Kidney epithelial cell (primary cell): ENCODE measurements around the gene PRUNE2. TPM values are rescaled to one million over a fixed set of nuclear protein-coding genes. Genes with fewer than 3 reads are reported as not detected.
"Not testable (repeated sequence)": the region's sequence is repeated elsewhere in the genome, so short reads cannot be mapped to it uniquely, and the experiment has no call there.

Experiments used
- DNase-seq: peaks from one replicate; pipeline ENCODE4 v3.0.0-alpha.2; 2010; ENCODE audit warnings: low read depth
- H3K27me3 ChIP-seq: 2 replicates; pipeline ENCODE4 v1.6.0; 2011; ENCODE audit warnings: low read length; ENCODE audit not compliant: control insufficient read depth, insufficient read depth
- H3K36me3 ChIP-seq: 2 replicates; pipeline ENCODE4 v1.5.1; 2011; ENCODE audit warnings: low read length; ENCODE audit not compliant: control insufficient read depth, insufficient read depth
- H3K4me3 ChIP-seq: 2 replicates; pipeline ENCODE4 v1.5.1; 2011; ENCODE audit warnings: low read depth, mild to moderate bottlenecking, control low read depth, low read length
- total RNA-seq: library from RNA; depleted of rRNA; stranded (reverse); fragments of >200 nt; gene quantifications from 2 replicates; pipeline ENCODE4 v1.2.3, GENCODE V29; 2015
- TF ChIP-seq, protein P1 (sequence below): IDR thresholded peaks from 2 replicates; pipeline ENCODE4 v1.5.1; 2011; ENCODE audit warnings: mild to moderate bottlenecking, moderate library complexity, low read length, control low read depth, inconsistent platforms; ENCODE audit not compliant: insufficient read depth, poor library complexity, severe bottlenecking

Gene PRUNE2
- total RNA-seq, 1 donor from 2014 or later, result 1.0 TPM

DNA sequence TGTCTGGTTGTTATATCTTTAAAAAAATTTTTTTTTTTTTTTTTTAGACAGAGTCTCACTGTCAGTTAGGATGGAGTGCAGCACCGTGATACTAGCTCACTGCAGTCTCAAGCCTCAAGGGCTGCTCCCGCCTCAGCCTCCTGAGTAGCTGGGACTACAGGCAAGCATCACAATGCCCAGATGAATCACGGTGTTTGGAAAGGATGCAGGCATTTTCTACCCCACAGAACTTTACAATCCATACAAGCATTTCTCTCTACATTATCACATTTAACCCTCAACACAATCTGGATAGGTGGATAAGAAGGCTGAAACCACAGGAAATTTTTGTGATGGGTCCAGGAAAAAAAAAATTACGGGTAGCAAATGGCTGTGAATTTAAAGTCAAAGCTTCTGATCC, 147.4 kb downstream of the PRUNE2 start:
- no peak for DNase-seq

GRCh38 chr9:76756941-76757673, 148.8 kb downstream of the PRUNE2 start:
- Histone ChIP-seq H3K27me3 (no peaks in the 10 kb centered on the region), H3K4me3 (no peak overlapping the region), H3K36me3 (no peaks in the 10 kb centered on the region)
- TF ChIP-seq, protein P1, sequence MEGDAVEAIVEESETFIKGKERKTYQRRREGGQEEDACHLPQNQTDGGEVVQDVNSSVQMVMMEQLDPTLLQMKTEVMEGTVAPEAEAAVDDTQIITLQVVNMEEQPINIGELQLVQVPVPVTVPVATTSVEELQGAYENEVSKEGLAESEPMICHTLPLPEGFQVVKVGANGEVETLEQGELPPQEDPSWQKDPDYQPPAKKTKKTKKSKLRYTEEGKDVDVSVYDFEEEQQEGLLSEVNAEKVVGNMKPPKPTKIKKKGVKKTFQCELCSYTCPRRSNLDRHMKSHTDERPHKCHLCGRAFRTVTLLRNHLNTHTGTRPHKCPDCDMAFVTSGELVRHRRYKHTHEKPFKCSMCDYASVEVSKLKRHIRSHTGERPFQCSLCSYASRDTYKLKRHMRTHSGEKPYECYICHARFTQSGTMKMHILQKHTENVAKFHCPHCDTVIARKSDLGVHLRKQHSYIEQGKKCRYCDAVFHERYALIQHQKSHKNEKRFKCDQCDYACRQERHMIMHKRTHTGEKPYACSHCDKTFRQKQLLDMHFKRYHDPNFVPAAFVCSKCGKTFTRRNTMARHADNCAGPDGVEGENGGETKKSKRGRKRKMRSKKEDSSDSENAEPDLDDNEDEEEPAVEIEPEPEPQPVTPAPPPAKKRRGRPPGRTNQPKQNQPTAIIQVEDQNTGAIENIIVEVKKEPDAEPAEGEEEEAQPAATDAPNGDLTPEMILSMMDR, result no peak
- DNase-seq, result no peak

More for the DNA sequence above, 147.4 kb downstream of the PRUNE2 start:
- Histone ChIP-seq H3K4me3 (no peak overlapping the region), H3K36me3 (no peaks in the 10 kb centered on the region), H3K27me3 (no peaks in the 10 kb centered on the region)
- TF ChIP-seq, protein P1, result no peak

DNA sequence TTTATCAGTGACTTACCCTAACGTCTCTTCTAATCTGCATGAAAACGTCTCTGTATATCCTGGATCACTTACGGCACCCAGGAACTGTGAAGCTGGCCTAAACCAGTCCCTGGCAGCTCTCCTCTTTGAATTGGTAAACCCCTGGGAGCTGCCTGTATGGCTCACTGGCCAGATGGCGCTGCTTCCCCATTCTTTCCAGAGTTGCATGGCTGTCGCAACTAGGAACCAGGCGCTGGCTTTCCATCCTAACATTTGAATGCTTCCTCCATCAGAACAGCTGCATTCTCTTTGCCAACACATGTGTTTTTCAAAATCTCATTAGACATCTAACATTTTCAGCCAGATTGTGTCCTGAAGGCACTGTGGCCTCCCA, 149.7 kb downstream of the PRUNE2 start:
- DNase-seq, result no peak
- H3K36me3 ChIP-seq, result no peaks in the 10 kb centered on the region
- TF ChIP-seq, protein P1, result peak; percentile 34

DNA sequence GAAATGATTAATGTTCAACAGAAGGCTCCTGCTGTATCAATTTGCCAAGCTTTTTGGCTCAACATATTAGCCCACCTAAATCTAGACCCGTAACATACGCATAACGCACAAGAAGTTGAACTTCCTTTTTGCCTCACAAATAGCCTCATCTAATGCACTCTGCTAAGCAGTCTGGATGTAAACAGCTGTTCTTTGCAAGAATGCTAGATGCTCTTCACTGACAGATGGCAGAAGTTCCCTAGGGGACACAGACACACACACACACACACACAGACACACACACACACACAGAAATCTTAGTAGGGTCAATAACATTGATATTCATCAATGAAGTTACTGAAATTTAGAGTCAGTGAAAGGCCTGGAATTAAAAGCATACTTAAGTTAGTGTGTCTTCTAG, 154.9 kb downstream of the PRUNE2 start:
- DNase-seq, result no peak
- H3K27me3 ChIP-seq, result no peaks in the 10 kb centered on the region

More for the DNA sequence above, 149.7 kb downstream of the PRUNE2 start:
- Histone ChIP-seq H3K4me3 (no peak overlapping the region), H3K27me3 (no peaks in the 10 kb centered on the region)

DNA sequence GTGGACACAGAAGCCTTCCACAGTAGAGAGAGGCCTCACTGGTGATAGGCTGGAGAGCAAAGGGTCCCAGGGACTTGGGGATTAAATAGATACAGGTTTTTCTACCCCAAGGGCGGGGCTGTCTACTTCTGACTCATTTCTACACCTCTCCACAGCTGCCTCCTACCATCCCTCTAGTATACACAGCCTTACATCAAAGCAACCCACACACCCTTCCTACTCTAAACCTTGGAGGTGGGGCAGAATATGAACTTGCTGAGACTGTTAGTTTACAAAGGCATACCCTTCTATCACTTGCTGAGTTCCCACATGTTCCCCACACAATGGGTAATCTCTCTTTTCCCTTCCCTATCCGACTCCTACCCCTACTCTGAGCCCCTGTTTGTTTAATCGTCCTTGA, 161.6 kb downstream of the PRUNE2 start:
- H3K36me3 ChIP-seq, result no peaks in the 10 kb centered on the region
- H3K4me3 ChIP-seq, result no peak overlapping the region
- TF ChIP-seq, protein P1, result no peak
- no peaks in the 10 kb centered on the region for H3K27me3 ChIP-seq
- no peak for DNase-seq

More for the DNA sequence above, 154.9 kb downstream of the PRUNE2 start:
- TF ChIP-seq, protein P1, result no peak
- Histone ChIP-seq H3K36me3 (no peaks in the 10 kb centered on the region), H3K4me3 (no peak overlapping the region)

DNA sequence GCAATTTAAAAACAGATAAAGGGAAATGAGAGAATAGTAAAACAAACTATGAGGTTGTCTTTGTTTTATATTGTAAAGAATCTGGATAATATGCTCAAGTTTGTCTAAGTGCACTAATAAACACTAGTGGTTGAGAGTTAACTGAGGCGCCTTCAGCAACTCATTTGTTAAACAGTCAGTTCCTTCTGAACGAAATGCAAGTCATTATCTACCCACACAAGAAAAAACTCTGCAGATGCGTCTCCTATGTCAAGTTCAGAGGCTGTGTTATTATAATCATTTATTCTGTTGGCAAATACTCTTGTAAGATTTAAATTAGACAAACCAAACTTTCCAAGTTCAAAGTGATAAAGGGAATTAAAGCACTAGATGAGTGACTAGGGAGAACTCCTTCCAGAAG, 162.0 kb downstream of the PRUNE2 start:
- TF ChIP-seq, protein P1, result no peak
- H3K36me3 ChIP-seq, result no peaks in the 10 kb centered on the region
- DNase-seq, result no peak
- no peak overlapping the region for H3K4me3 ChIP-seq
- H3K27me3 ChIP-seq, result no peaks in the 10 kb centered on the region

GRCh38 chr9:76742890-76743289, 163.0 kb downstream of the PRUNE2 start:
- not testable (repeated sequence) for H3K4me3 ChIP-seq, DNase-seq, H3K36me3 ChIP-seq, H3K27me3 ChIP-seq
